ENCODE measurements around the gene RELN.

GRCh38 chr7:103940382-103941268 lies 48.8 kb downstream of the RELN start:
- TF ChIP-seq, protein P1, sequence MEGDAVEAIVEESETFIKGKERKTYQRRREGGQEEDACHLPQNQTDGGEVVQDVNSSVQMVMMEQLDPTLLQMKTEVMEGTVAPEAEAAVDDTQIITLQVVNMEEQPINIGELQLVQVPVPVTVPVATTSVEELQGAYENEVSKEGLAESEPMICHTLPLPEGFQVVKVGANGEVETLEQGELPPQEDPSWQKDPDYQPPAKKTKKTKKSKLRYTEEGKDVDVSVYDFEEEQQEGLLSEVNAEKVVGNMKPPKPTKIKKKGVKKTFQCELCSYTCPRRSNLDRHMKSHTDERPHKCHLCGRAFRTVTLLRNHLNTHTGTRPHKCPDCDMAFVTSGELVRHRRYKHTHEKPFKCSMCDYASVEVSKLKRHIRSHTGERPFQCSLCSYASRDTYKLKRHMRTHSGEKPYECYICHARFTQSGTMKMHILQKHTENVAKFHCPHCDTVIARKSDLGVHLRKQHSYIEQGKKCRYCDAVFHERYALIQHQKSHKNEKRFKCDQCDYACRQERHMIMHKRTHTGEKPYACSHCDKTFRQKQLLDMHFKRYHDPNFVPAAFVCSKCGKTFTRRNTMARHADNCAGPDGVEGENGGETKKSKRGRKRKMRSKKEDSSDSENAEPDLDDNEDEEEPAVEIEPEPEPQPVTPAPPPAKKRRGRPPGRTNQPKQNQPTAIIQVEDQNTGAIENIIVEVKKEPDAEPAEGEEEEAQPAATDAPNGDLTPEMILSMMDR (IDR thresholded peaks at IDR 0.05; ENCODE audit: poor library complexity), result no peak
- no peak for TF ChIP-seq EZH2 (IDR thresholded peaks at IDR 0.05; ENCODE audit: borderline replicate concordance)
- TF ChIP-seq EZH2phosphoT487 (IDR thresholded peaks at IDR 0.05; ENCODE audit: low read depth, severe bottlenecking, unreplicated experiment), result no peak

Data from hepatocyte (in vitro differentiated cells).